ACHN (cell line): ENCODE measurements around the gene SUGCT.
A peak's percentile ranks its signal among the peaks of the same experiment; 100 is the strongest.
"Not testable (repeated sequence)": the region's sequence is repeated elsewhere in the genome, so short reads cannot be mapped to it uniquely, and the experiment has no call there.

Source experiments
- DNase-seq: peaks from one replicate; pipeline ENCODE4 v3.0.0-alpha.2; 2015
- in situ Hi-C: cut with HindIII; loops from 2 replicates; pipeline ENCODE4 v1.10.0; 2017; ENCODE audit warnings: low sequenced_read_pairs, low pct_ligation_motif_present, low pct_unique_long_range_greater_than_20kb

SUGCT gene

GRCh38 chr7:40604601-40605438 is 470.0 kb downstream of the SUGCT start:
- in situ Hi-C loops, result no loop called here
- peak; percentile 66 for DNase-seq

DNA sequence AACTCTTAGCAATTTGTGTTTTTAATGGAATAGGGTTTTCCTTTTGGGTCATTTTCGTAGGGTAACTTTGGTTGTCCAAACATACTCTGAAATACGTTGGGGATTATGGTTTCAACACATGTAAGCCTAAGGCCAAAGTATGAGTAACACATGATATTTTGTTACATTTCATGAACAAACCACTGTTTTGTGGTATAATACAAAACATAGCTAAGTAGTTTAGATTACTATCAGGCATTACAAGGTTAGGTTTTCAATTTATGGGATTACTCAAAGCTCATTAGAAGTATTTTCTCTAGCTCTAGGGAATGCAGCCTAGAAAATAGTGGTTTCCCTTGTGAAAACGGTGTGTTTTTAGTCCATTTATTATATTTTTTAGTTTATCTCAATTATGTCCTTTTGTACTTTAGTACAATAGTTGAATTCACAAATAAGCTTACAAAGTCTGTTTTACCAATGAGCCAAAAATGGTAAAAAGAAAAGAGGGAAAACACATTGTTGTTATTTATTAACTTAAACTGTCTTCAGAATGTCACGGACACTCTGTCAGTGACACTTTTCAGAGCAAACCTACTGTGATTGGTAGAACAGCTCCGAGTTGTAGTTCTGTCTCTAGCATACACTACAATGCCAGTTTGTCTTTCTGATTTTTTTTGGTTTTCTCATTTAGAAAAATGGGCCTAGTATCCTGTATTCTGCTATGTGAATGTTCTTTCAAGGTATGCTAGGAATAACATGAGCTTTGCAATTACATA is 473.7 kb downstream of the SUGCT start:
- in situ Hi-C loops, result no loop called here
- no peak for DNase-seq

DNA sequence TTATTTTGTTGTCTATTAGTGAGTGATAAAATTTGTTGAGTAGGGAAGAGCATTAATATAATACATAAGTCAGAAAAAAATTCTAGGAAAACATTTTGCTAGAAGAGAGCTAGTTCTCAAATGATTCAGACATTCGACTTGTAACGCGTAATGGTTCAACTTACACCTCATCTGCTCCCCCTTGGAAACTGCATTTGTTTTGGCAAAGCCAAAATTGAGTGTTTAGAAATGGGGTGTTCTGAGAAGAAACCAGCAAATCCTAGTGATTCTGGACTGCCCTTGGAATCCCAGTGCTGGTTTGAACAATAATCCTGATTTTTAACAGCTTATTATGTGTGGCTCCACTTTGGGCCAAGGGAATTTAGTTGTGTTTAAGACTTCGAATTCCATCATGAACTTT is 475.7 kb downstream of the SUGCT start:
- DNase-seq, result no peak
- in situ Hi-C loops, result no loop called here

DNA sequence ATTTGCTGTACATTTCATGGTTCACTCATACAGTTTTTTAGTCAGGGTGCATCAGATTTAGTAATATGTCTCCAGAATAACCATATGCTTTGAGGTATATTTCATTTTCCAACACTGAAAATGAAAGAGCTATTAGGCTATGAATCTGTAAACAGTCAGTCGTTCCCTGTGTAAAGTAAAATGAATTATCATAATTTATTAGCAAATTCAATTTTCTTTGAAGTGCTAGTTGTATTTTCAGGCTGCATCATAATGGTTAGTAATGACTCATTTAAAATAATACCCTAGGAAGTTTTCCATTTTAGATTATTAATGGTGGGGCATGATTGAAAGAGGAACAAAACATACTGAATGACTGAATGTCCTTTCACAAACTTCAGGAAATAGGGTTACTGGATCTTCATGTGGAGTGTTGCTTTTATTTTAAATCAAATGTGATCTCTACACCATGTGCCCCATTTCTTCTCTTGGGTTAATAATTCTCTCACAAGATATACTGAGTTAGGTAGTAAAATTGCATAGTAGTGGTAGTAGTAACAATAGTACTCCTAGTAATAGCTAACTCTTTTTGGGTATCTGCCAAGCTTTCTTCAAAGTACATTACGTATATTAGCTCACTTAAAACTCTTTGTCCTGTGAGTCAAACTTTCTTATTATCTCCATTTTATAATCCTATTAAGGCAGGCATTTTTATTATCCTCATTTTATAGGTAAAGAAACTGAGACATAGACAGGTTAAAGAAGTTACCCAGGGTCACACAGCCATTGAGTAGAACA is 476.5 kb downstream of the SUGCT start:
- no peak for DNase-seq
- in situ Hi-C loops, result no loop called here

DNA sequence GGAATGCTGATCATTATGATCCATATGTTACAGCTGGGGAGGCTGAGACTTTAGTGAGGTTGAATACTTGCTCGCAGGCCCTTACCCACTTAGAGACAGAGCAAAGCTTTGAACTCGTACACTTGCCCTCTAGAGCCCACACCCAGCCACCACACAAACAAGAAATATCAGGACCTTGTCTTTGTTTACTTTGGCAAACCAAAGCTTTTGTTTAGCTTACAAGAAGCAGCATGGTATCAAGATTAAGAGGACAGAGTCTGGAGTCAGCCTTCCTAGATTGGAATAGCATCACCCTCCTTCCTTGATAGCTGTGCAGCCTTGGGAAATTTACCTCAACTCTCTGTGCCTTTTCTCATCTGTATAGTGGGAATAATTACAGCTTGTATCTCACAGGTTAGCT is 477.5 kb downstream of the SUGCT start:
- no peak for DNase-seq
- in situ Hi-C loops, result no loop called here

DNA sequence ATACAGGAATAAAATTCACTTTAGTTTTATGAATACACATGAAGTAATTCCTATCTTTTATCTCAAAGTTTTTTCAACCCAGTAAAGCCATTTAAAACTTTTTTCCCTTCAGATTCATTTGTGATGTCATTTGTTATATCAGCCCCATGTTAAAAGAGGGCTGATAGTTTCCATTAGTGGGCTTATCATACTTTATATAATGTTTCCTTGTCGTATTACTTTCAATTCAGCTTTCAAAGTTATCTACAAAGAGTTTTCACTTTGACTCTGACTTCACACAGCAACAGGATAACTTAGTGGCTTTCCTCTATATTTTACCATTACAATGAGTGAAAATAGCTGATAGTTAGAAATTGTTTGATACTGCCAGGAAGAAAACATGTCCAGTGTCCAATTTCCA is 484.8 kb downstream of the SUGCT start:
- DNase-seq, result no peak
- in situ Hi-C loops, result no loop called here

GRCh38 chr7:40621592-40621998 is 486.8 kb downstream of the SUGCT start:
- DNase-seq, result no peak
- in situ Hi-C loops, result no loop called here

- DNase-seq, result no peak
- in situ Hi-C loops, result no loop called here
Measured at GRCh38 chr7:40622941-40623501, 488.2 kb downstream of the SUGCT start.

DNA sequence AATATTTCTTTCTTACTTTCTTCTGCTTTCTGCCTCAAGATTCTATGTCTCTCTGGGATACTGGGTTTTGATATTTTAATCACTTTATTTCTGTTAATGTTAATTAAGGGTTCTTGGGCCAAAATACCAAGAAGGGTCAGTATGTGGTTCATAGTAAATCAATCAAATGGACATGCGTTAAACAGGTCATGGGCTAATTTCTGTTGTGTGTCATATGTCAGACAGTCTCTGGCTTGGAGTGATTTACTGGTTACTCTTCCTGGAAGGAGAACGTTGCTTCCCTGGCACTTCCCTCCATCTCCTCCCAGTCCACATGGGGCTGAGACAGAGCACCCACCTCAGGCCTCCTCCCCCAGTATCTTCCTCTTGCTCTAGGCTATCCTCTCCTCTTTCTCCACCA is 489.1 kb downstream of the SUGCT start:
- DNase-seq, result no peak
- in situ Hi-C loops, result no loop called here

DNA sequence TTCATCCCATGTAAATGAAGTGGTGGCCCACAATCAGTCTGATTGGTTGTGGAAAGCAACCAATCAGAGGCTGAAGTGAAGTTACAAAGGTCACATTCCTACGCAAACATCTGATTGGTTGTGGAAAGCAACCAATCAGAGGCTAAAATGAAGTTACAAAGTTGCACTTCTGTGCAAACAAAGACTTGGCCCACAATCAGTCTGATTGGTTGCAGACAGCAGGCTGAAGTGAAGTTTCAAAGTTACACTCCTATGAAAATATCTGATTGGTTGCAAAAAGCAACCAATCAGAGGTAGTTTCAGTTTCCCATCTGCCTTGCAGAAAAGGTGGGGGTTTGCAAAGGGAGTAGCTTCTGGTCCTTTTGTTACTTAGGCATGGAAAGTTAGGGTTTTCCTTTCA is 492.6 kb downstream of the SUGCT start:
- in situ Hi-C loops, result not testable (repeated sequence)
- peak; percentile 27 for DNase-seq

- in situ Hi-C loops, result no loop called here
- no peak for DNase-seq
Measured at GRCh38 chr7:40629891-40630290, 495.1 kb downstream of the SUGCT start.

- no peak for DNase-seq
- in situ Hi-C loops, result no loop called here
Measured at GRCh38 chr7:40634118-40634517, 499.3 kb downstream of the SUGCT start.

GRCh38 chr7:40638545-40639320 is 503.9 kb downstream of the SUGCT start:
- DNase-seq, result no peak
- in situ Hi-C loops, result no loop called here

- no peak for DNase-seq
- in situ Hi-C loops, result no loop called here
Measured at GRCh38 chr7:40640566-40640965, 505.8 kb downstream of the SUGCT start.

- in situ Hi-C loops, result no loop called here
- DNase-seq, result no peak
Measured at GRCh38 chr7:40641701-40642100, 506.9 kb downstream of the SUGCT start.

DNA sequence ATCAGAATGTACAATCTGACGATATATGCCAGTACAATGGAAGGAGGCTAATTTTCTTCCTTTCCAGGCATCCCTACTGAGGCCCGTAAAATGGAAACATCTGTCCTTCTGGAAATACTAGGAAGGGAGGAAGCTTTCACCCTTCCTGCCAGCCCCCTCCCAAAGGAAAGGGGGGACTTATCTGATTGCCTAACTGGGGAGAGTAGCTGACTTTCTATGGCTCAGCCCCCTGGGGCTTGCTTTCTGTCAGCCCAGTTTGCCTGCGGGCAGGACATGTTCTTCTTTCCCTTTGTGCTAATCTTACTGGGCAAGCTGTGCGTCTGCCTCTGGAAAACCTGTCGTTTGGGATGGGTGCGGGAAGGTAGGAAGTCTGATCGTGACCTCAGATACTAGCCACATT is 508.9 kb downstream of the SUGCT start:
- in situ Hi-C loops, result no loop called here
- no peak for DNase-seq

- no peak for DNase-seq
- in situ Hi-C loops, result no loop called here
Measured at GRCh38 chr7:40644454-40645188, 509.8 kb downstream of the SUGCT start.

- DNase-seq, result no peak
- in situ Hi-C loops, result no loop called here
Measured at GRCh38 chr7:40645197-40645596, 510.4 kb downstream of the SUGCT start.
